ENCODE measurements around the gene NDE1.

DNA sequence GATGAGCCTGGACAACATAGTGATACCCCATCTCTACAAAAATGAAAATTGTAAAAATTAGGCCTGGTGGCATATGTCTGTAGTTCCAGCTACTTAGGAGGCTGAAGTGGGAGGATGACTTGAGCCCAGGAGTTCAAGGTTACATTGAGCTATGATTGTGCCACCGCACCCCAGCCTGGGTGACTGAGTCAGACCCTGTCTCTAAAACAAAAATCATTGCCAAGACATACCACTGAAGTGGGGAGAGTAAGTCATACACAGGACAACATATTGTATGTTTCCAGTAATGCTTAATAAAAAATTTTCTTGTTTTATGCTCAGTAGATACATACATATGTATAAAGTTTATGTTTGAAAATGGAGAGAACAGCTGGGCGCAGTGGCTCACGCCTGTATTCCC is 39.2 kb downstream of the NDE1 start:
- TF ChIP-seq POLR2A (IDR thresholded peaks at IDR 0.05; ENCODE audit: extremely low read depth, insufficient read length) (no peak), MYC (IDR thresholded peaks at IDR 0.05; ENCODE audit: low read depth, low read length) (no peak)
- TF ChIP-seq, protein P1, sequence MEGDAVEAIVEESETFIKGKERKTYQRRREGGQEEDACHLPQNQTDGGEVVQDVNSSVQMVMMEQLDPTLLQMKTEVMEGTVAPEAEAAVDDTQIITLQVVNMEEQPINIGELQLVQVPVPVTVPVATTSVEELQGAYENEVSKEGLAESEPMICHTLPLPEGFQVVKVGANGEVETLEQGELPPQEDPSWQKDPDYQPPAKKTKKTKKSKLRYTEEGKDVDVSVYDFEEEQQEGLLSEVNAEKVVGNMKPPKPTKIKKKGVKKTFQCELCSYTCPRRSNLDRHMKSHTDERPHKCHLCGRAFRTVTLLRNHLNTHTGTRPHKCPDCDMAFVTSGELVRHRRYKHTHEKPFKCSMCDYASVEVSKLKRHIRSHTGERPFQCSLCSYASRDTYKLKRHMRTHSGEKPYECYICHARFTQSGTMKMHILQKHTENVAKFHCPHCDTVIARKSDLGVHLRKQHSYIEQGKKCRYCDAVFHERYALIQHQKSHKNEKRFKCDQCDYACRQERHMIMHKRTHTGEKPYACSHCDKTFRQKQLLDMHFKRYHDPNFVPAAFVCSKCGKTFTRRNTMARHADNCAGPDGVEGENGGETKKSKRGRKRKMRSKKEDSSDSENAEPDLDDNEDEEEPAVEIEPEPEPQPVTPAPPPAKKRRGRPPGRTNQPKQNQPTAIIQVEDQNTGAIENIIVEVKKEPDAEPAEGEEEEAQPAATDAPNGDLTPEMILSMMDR (IDR thresholded peaks at IDR 0.05; ENCODE audit: low read depth, low read length) = no peak
- TF ChIP-seq, protein P2, sequence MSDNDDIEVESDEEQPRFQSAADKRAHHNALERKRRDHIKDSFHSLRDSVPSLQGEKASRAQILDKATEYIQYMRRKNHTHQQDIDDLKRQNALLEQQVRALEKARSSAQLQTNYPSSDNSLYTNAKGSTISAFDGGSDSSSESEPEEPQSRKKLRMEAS (IDR thresholded peaks at IDR 0.05; ENCODE audit: low read depth, low read length) = no peak
